ENCODE results near the gene ERCC8. TPM values are rescaled to one million over a fixed set of nuclear protein-coding genes. Genes with fewer than 3 reads are reported as not detected.
A peak's percentile ranks its signal among the peaks of the same experiment; 100 is the strongest.

Gene ERCC8
- total RNA-seq, 1 donor from 2014 or later = 24.0 TPM

GRCh38 chr5:60843936-60844905 is 100.6 kb downstream of the ERCC8 start, which contains the start of gene ELOVL7:
Gene ELOVL7 (minus strand): TSS chr5:60844269. CDS start chr5:60787397, 56,872 bp downstream.
- peaks cover 73% of the 10 kb centered on the region for H3K27me3 Mint-ChIP-seq (ENCODE audit: low read depth)
- peaks cover 13% of the 10 kb centered on the region for H3K4me1 Mint-ChIP-seq
- no peak within 1 kb of the TSS for H3K27ac Mint-ChIP-seq (ENCODE audit: unreplicated experiment)
- DNase-seq (ENCODE audit: low read depth, low spot score) = peak; percentile 53
- TF ChIP-seq CTCF (conservative IDR thresholded peaks at IDR 0.05) = peak; percentile 49
- H3K4me3 Mint-ChIP-seq = peak within 1 kb of the TSS; percentile 83
- H3K36me3 Mint-ChIP-seq (ENCODE audit: low read depth) = no peaks in the 10 kb centered on the region
- H3K9me3 Mint-ChIP-seq = no peaks in the 10 kb centered on the region

- Mint-ChIP-seq H3K27me3 (ENCODE audit: low read depth) (peaks cover 73% of the 10 kb centered on the region), H3K4me1 (peaks cover 13% of the 10 kb centered on the region), H3K27ac (ENCODE audit: unreplicated experiment) (no peak overlapping the region), H3K9me3 (no peaks in the 10 kb centered on the region), H3K4me3 (peak overlapping the region; percentile 79), H3K36me3 (ENCODE audit: low read depth) (no peaks in the 10 kb centered on the region)
- no peak for TF ChIP-seq CTCF (conservative IDR thresholded peaks at IDR 0.05)
- peak; percentile 1 for DNase-seq (ENCODE audit: low read depth, low spot score)
Measured at GRCh38 chr5:60843386-60843935, 101.4 kb downstream of the ERCC8 start.

DNA sequence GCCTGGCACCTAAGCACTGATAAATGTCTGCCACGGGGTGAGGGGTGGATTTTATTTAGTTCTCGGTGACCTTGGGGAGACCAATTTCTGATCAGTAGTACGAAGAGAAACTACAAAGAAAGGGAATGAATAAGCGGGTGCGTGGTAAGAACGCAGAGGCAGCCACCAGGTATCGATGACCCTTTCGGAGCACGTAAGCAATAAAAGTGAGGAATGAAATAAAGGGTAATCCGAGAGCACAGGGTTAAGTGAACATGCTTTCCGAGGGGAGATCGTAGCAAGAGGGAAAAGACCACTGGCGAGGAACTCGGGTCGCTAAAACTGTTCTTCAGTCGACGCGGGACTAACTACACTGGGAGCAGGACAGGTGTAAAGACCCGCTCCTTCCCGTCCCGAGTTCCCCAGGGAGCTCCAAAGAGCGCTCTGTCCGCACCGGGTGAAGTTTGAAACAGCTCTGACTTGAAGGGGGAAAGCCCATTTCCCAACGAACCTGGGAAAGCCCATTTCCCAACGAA is 101.9 kb downstream of the ERCC8 start:
- Mint-ChIP-seq H3K4me1 (peaks cover 13% of the 10 kb centered on the region), H3K27me3 (ENCODE audit: low read depth) (peaks cover 74% of the 10 kb centered on the region), H3K27ac (ENCODE audit: unreplicated experiment) (no peak overlapping the region), H3K4me3 (peak overlapping the region; percentile 79), H3K9me3 (no peaks in the 10 kb centered on the region), H3K36me3 (ENCODE audit: low read depth) (no peaks in the 10 kb centered on the region)
- no peak for DNase-seq (ENCODE audit: low read depth, low spot score)
- TF ChIP-seq CTCF (conservative IDR thresholded peaks at IDR 0.05) = no peak

- H3K9me3 Mint-ChIP-seq = no peaks in the 10 kb centered on the region
- no peak for TF ChIP-seq CTCF (conservative IDR thresholded peaks at IDR 0.05)
- no peak overlapping the region for H3K27ac Mint-ChIP-seq (ENCODE audit: unreplicated experiment)
- DNase-seq (ENCODE audit: low read depth, low spot score) = no peak
- H3K4me1 Mint-ChIP-seq = peaks cover 13% of the 10 kb centered on the region
- no peak overlapping the region for H3K4me3 Mint-ChIP-seq
- no peaks in the 10 kb centered on the region for H3K36me3 Mint-ChIP-seq (ENCODE audit: low read depth)
- H3K27me3 Mint-ChIP-seq (ENCODE audit: low read depth) = peaks cover 79% of the 10 kb centered on the region
Measured at GRCh38 chr5:60841361-60841760, 103.5 kb downstream of the ERCC8 start.

- Mint-ChIP-seq H3K4me1 (no peaks in the 10 kb centered on the region), H3K36me3 (ENCODE audit: low read depth) (no peaks in the 10 kb centered on the region), H3K27me3 (ENCODE audit: low read depth) (peaks cover 37% of the 10 kb centered on the region), H3K9me3 (no peaks in the 10 kb centered on the region), H3K27ac (ENCODE audit: unreplicated experiment) (no peak overlapping the region), H3K4me3 (no peak overlapping the region)
- no peak for TF ChIP-seq CTCF (conservative IDR thresholded peaks at IDR 0.05)
- DNase-seq (ENCODE audit: low read depth, low spot score) = no peak
Measured at GRCh38 chr5:60836131-60836530, 108.7 kb downstream of the ERCC8 start.

All from neural crest cell (in vitro differentiated cells).